GM18858 (cell line): ENCODE data around the gene FZR1.

Source experiments
- ATAC-seq: cut with Tn5 transposase; IDR thresholded peaks from one replicate; pipeline ENCODE4 v1.9.1; 2021; ENCODE audit not compliant: unreplicated experiment

FZR1 gene

DNA sequence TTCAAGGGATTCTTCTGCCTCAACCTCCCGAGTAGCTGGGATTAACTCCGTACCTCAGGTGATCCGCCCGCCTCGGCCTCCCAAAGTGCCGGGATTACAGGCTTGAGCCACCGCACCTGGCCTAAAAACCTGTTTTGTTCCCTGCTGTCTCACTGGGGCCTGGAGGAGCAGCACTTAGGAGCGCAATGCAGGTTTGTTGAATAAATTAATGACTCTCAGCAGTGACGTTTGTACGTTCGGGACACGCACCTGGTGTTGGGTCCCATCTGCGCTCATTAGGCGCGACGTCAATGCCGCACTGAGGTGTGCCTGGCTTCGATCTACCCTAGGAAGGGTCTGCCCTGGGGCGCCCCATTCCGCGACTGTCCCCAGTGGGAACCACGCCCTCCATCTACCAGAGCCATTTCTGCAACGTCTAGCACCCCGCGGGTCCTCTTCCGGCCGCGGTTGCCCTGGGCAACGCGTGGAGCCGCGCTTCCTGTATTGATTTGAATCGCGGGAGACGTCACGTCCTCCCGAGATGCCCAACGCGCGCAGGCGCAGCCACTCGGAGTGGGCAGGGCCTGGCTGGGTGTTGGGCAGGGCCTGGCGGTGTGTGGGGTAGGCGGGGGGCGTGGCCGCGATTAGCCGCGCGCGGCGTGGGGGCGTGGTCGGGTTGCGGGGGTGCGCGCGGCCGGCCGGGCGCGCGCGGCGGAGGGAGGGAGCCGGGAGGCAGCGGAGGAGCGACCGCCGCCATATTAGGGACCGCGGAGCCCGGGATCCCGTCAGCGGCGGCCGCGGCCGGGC lies at the start of gene FZR1:
Gene FZR1 (plus strand): TSS at position 714 of the 786 bp plus-strand sequence. CDS start 16,679 bp downstream, outside the sequence.
- ATAC-seq: peak; percentile 78

DNA sequence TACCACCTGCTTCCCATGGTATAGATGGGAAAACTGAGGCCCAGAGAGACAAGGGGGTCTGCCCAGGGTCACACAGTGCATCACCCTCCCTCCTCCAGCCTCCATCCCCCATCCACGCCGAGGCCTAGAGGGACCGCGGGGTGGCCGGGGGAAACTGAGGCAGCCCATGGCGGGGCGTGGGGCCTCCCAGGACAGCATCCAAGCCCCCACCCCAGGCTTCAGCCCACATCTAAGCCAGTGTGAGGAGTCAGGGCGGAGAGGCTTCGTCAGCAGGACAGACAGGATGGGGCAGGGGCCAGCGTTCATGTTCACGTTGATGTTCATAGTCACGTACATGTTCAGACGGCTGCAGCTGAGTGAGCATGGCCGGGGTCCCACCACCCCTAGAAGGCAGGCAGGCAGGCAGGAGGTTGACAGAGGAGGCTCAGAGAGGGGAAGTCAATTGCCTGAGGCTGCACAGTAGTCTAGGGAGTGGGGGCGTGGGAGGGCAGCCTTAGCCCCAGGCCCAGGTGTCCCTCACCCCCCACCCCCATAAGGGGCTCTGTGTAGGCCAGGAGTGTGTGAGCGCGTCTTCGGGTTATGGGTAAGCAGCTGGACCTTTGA lies 49.1 kb upstream of the FZR1 start:
- ATAC-seq: no peak

DNA sequence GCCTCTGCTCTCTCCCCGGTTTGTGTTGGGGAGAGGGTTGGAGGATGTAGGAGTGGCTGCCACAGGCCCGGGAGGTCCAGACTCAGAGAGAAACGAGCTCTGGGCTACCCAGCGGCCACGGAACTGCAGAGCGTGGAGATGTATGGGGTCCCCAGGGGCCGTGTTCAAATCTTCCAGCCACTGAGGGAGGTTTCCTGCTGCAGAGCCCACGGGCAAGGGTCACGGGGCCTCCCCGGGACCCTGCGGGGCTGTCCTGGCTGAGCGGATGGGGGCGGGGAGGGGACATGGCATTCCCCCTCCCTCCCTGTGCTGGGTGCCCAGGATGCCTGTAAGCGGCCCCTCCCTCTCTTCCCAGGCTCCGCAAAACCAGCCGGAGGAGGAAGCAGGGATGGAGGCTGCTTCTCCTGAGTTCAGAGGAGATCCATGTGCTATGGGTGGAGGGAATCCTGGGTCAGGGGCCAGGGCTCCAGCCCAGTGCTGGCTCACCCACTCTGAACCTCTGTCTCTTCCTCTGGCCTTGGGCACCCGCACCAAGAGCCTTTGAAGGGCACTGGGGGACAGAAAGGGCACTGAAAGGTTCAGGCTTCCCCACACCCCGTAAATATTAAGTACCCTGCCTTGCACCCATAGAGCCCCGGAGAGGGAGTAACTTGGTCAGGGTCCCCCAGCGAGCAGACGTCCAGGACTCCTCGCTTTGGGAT lies 48.4 kb upstream of the FZR1 start:
- no peak for ATAC-seq

DNA sequence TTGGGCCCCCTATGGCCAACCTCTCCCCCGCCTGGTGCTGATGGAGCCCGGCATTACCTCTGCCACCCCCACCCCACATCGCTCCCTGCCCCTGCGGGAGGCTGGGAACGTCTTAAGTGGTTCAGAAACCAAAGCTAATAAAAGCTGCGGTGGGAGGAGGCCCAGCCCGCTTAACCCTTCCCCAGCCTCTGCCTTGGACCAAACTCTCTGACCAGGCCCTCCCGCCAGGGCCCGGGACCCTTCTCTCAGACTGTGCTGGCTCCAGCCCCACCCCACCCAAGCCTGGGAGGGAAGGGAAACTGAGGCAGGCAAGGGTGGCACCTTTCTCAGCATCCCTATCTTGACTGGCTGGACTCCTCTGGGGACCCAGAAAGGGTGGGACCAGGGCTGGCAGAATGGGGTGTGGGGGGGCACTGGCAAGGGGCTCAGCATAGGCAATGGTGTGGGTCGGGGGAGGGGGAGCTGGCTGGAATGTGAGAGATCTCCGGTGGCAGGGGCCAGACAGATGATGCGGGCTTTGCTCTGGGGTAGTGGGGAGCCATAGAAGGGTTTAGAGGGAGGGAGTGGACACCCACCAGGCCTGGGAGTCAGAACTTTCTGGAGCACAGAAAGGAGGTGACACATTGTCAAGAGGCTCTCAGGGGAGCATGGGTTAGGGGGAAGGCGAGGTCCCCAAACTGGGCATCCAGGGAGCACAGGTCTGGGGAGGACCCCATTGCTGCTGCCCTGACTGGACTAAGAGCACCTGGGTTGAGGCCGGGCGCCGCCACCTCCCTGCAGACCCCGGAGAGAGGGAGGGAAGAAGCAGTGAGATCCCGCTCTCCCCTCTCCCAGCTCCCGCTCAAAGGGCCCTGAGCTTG lies 47.7 kb upstream of the FZR1 start:
- ATAC-seq: no peak

DNA sequence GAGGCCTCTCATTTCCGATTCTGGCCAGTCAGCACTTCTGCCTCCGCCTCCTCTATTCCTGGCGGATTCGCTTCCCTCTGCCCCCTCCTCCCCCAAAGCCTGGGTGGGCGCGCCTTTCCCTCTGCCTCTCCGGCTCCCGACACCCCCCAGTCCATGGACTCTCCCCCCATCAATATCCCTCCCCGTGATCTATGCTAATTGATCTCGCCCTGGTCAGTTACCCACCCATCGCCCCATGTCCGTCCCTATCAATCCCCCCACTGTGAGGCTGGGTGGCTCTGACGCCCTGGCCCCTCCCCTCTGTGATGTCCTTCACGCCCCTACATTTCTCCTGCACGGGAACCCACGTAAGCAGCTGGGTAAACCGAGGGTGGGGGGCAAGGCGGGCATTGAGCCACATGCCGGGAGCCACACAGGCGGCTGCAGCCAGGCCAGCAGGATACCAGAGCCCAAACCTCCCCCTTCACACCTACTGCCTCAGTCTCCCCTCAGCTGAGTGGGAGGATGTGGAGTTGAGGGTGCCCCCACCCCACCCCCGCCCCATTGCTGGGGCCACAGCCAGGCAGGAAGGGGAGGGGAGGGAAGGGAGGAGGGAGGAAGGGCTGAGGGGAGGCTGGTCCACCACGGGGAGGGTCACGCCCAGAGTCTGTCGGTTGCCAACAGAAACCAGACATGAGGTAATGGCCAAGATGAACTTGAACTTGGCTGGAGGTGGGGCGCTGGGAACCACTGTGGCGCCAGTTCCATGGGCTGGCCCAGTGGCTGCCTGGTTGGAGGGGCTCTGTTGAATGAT lies 46.8 kb upstream of the FZR1 start:
- ATAC-seq: no peak

DNA sequence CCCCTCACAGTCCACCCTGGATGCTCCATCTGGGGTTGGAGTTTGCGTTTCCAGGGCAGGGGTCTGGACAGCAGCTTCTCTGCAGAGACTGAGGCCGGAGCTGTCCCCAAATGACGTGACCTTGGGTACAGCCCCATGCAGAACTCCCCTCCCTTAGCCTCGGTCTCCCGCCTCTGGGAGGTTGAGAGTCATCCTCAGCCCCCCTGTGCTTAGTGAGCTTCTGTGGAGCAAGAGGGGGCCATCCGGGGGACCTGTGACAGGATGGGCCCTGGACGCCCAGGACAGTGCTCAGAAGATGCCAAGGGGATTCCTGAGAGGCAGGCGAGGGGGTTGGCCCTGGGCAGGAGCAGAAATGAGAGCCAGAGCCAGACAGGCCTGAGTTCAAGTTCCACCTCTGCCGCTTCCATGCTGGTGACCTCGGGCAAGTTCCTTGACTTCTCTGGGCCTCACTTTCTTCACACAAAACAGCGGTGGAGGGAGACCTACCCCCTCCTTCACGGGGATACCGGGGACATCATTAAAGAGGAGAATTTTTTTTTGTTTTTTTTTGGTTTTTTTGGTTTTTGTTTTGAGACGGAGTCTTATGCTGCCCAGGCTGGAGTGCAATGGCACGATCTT lies 46.0 kb upstream of the FZR1 start:
- ATAC-seq: no peak

DNA sequence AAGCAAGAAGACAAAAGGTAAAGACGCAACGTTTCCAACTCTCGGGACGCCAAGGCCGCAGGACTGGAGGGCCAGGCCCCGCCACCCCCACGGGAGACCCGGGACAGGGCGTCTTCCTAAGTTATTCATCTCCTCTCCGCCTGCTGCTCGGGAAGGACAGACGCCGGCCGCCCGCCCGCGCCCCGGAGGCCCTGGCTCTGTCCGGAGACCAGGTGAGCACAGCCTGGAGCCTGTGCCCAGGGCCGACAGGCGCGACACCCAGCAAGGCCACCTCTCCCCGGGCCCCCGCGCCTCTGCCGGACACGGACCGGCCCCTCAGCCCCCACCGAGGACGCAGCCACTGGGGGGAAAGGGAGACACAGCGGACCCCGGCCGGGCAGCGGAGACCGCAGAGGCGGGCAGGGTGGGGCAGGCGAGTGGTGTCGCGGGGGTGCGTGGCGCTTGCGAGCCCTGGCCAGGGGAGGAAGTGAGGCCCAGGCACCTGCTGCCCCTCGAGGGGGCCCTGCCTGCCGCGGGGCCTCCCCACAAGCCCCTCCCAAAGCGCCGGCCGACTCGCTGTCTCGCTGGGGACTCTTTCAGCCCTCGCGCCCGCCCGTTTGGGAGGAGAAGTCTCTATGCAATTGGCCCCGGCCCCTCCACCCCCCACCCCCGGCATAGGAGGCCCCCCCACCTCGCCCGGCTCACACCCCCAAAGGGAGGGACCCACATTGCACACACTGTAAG lies 43.0 kb upstream of the FZR1 start:
- no peak for ATAC-seq

DNA sequence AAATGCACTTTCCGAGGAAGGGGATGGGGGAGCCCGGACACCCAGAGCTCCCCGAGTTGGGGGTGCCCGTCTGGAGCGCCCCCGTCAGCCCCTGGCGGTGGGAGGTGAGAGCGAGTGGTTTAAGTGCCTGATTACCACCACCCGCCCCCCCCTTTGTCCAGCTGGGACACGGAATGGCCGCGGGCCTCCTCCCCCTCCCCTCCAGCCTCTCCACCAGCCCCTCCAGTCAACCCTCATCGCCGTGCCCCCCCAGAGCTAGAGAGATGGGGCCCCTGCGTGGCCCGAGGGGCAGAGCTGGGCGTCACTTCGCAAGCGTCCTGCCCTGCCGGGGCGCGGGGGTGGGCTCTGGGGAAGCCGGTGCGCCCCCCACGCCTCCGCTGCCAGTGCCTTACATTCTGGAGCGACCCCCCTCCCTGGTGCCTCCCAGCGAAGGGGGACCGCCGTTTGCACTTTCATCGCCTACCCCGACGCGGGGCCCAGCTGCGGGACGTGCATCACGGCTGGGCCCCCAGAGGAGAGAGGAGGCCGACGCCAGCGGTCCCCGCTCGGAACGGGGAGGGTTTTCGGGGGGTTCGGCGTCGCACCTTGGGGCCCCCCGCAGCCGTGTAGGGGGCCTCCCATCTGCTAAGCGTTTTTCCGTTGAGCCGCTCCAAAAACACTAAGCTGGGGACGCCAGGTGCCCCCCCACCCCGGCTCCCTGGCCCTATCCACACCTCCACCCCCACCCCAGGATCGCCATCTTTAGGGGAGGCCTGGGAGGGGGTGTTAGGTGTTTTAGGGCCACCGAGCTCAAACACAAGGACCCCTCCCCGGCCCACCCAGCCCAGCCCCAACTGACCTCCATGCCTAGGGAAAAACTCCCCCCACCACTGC lies 42.2 kb upstream of the FZR1 start:
- ATAC-seq: no peak

DNA sequence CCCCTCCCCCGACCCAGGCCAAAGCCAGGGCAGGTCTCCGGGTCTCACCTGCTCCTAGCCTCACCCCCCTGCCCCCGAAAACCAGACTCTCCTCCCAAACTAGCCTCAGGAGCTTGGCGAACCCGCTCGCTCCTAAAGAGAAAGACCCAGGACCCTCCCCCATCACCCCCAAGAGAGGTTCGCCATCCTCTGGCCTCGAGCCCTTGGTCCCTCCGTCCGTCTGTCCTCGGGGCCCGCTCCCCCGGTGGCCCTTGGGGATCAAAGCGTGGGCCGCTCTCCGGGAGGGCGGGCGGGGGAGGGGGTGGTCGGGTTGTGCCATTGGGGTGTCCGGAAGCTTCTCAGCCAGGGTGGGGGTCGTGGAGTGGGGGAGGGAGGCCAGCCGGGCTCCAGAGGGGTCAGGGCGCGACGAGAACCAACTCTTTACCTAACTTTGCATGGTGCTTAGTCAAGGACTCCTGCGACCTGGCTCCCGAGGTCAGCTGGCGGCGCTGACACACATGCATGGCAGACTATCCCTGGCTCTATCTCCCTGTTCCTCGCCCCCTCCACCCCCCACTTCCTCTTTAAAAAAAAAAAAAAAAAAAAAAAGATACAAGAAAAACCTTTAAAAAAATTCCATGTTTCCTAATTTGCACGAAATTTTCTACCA lies 41.4 kb upstream of the FZR1 start:
- no peak for ATAC-seq

DNA sequence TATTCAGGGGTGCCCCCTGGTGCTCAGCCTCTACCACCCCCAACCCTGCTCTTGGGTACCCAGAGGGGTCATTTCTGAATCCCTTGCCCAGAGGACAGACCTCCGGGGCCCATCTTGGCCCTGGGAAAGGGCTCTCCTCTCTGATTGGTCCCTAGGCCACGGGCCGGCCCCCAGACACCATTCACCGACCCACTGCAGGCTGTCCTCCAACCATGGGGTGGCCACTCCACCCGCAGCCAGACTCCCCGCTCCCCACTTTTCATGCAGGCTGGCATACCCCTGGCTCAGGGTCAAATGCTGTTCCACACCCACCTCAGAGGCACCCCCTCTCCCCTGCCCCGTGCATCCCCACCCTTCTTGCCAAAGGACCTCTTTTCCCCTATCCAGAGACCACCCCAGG lies 40.6 kb upstream of the FZR1 start:
- ATAC-seq: no peak

DNA sequence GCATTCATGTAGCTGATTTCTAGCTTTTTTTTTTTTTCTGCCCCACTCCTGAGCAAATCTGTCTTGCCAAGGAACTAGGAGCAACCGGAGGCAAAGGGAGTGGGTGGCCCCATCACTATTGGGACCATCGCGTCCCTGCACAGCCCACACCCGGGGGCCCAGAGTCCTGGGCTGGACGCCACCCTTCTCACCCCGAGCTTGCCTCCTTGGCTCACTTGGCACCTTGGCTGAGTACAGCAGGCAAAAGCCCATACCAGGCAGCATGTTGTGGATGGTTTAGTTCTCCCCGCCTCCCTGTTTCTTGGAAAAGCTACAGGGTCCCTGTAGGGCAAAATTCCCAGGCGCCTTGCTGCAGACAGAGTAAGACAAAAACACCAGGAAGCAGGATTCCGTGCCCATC lies 39.5 kb upstream of the FZR1 start:
- ATAC-seq: no peak

DNA sequence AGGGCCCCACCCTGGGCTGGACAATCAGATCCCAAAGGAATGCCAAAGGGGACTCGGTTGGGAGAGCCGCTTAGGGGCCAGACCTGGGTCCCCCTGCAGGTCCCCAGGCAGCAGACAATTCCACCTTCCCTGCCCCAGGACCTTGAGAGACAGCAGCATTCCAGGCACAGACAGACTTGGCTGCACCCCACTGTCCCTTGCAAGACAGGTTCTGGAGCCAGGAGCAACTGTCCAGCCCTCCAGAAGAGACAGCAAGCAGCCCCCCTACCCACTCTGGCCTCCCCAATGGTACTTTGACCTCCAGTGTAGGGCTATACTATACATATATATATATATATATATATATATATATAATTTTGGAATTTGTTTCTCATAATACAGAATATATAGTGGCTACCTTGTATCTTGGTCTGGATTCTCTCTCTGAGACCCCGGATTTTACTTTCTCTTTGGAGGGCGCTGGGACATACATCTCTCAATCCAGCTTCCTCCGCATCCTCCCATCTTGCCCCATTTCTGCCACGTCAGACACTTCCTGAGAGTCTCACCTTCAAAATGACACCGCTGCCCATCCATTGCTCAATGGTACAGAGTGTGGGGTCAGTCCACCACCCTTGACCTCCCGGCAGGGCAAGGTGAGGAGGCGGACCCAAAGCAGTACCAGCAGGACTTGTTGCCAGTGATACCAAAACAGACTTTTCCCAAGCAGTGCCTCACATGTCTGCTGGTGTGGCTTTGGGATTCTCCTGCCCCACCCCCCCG lies 38.5 kb upstream of the FZR1 start:
- ATAC-seq: no peak

DNA sequence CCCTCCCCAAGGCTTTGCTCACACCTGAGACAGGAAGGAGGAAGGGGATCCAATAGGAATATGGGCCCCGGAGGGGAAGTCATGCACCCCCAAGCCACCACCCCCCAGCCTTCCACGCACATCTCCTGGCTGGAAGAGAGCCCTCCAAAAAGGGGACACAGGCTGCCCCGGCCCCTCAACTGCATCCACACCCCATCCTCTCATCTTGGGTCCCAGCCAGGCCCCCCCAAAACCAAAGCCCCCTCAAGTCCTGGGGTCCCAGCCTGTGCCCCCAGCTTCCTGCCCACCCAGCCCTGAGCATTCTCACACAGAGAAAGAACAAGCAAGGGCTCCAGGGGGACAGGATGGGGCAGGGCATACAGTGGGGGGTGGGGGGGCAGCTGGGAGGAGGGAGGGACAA lies 37.9 kb upstream of the FZR1 start:
- no peak for ATAC-seq

DNA sequence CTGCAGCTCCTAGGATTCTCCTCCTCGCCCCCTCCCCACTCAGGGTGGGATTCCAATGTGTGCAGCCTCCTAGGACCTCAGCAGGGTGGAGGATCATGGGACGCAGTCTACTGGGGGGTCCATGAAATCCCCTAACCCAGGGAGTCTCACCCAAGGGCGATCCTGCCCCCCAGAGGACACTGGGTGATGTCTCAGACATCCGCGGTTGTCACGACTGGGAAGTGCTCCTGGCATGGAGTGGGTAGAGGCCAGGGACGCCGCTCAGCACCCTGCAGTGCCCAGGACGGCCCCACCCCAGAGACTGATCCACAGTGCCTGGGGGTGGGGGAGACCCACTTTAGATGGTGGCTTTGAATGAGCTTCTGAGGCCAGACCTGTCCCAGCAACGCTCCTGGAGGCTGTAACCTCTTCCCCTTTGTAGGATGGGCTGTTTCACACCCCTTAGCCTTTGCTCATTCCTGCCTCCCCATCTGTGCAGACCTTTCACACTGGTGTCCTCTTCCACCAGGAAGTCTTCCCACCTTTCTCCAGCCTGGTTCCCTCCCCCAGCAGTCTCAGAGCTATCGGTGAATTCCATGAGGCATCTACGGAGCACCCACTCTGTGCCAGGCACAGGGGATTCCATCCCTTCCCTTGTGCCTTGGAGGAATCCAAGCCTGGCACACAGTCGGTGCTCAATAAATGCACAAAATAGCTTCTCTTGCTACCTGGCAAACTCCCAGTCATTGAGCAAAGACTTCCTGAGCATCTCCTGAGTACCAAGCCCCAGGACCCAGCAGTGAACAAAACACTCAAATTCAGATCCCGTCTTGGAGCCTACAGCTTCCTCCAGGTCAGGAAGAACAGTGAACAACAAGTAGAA lies 36.2 kb upstream of the FZR1 start:
- ATAC-seq: no peak

DNA sequence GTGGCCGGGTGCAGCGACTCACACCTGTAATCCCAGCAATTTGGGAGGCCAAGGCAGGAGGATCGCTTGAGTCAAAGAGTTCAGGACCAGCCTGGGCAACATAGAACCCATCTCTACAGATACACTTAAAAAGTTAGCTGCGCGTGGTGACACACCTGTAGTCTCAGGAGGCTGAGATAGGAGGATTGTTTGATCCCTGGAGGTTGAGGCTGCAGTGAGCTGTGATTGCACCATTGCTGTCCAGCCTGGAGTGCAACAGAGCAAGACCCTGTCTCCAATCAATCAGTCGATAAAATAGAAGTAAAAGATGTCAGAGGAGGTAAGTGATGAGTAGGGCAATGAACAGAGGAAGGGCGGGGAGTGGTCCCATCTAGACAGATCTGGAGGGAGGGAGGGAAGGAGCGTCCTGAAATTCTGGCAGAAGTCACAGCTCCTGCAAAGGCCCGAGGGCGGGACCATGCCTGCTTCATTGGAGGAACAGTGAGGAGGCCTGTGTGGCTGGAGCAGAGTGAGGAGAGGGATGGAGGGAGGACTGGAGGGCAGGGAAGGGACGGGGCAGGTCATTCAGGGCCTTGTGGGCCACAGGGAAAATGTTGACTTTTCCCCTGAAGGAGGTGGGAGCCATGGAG lies 35.5 kb upstream of the FZR1 start:
- no peak for ATAC-seq
